ENCODE results near the gene KDM1B. TPM values are rescaled to one million over a fixed set of nuclear protein-coding genes. Genes with fewer than 3 reads are reported as not detected.
"Not testable (repeated sequence)": the region's sequence is repeated elsewhere in the genome, so short reads cannot be mapped to it uniquely, and the experiment has no call there.

KDM1B gene
- total and polyA plus RNA-seq, 2 donors, result 9.4 to 14.1 TPM

- Histone ChIP-seq H3K36me3 (ENCODE audit: control insufficient read depth in 2 of 2, insufficient read depth in 2 of 2, low read length in 1 of 2) (peaks cover 18 to 19% of the 10 kb centered on the region in 2 donors), H3K9me3 (ENCODE audit: control insufficient read depth in 2 of 2, insufficient read depth in 1 of 2, low read length in 1 of 2) (no peaks in the 10 kb centered on the region), H3K27me3 (ENCODE audit: control insufficient read depth in 2 of 2, insufficient read depth in 1 of 2, low read length in 1 of 2) (no peaks in the 10 kb centered on the region), H3K4me3 (ENCODE audit: low read length in 2 of 2) (no peak overlapping the region), H3K27ac (ENCODE audit: low read depth in 1 of 2, low read length in 1 of 2) (no peak overlapping the region), H3K4me1 (ENCODE audit: control insufficient read depth in 2 of 2, insufficient read depth in 2 of 2, low read length in 2 of 2) (no peaks in the 10 kb centered on the region)
- no peak for DNase-seq (ENCODE audit: low read depth in 6 of 9, low spot score in 9 of 9)
- 97% methylated on average over 3 of the region's 3 CpGs for WGBS
Observed at GRCh38 chr6:18142591-18142861, 12.7 kb upstream of the KDM1B start.

- 97% methylated on average over 2 of the region's 2 CpGs for WGBS
- Histone ChIP-seq H3K27me3 (ENCODE audit: control insufficient read depth in 2 of 2, insufficient read depth in 1 of 2, low read length in 1 of 2) (no peaks in the 10 kb centered on the region), H3K4me3 (ENCODE audit: low read length in 2 of 2) (no peak overlapping the region), H3K36me3 (ENCODE audit: control insufficient read depth in 2 of 2, insufficient read depth in 2 of 2, low read length in 1 of 2) (peaks cover 3% of the 10 kb centered on the region in 2 donors), H3K4me1 (ENCODE audit: control insufficient read depth in 2 of 2, insufficient read depth in 2 of 2, low read length in 2 of 2) (no peaks in the 10 kb centered on the region), H3K9me3 (ENCODE audit: control insufficient read depth in 2 of 2, insufficient read depth in 1 of 2, low read length in 1 of 2) (no peaks in the 10 kb centered on the region), H3K27ac (ENCODE audit: low read depth in 1 of 2, low read length in 1 of 2) (no peak overlapping the region)
- no peak for DNase-seq (ENCODE audit: low read depth in 6 of 9, low spot score in 9 of 9)
Observed at GRCh38 chr6:18147160-18147559, 8.1 kb upstream of the KDM1B start.

- Histone ChIP-seq H3K36me3 (ENCODE audit: control insufficient read depth in 2 of 2, insufficient read depth in 2 of 2, low read length in 1 of 2) (no peaks in the 10 kb centered on the region), H3K4me1 (ENCODE audit: control insufficient read depth in 2 of 2, insufficient read depth in 2 of 2, low read length in 2 of 2) (peaks cover 0 to 2% of the 10 kb centered on the region in 2 donors), H3K27ac (ENCODE audit: low read depth in 1 of 2, low read length in 1 of 2) (no peak overlapping the region), H3K9me3 (ENCODE audit: control insufficient read depth in 2 of 2, insufficient read depth in 1 of 2, low read length in 1 of 2) (no peaks in the 10 kb centered on the region), H3K27me3 (ENCODE audit: control insufficient read depth in 2 of 2, insufficient read depth in 1 of 2, low read length in 1 of 2) (no peaks in the 10 kb centered on the region), H3K4me3 (ENCODE audit: low read length in 2 of 2) (no peak overlapping the region)
- no peak for DNase-seq (ENCODE audit: low read depth in 6 of 9, low spot score in 9 of 9)
- 98% methylated on average over 2 of the region's 2 CpGs for WGBS
Observed at GRCh38 chr6:18147616-18148015, 7.6 kb upstream of the KDM1B start.

GRCh38 chr6:18148304-18149025, 6.8 kb upstream of the KDM1B start:
- DNase-seq (ENCODE audit: low read depth in 6 of 9, low spot score in 9 of 9), result no peak
- Histone ChIP-seq H3K9me3 (ENCODE audit: control insufficient read depth in 2 of 2, insufficient read depth in 1 of 2, low read length in 1 of 2) (no peaks in the 10 kb centered on the region), H3K27me3 (ENCODE audit: control insufficient read depth in 2 of 2, insufficient read depth in 1 of 2, low read length in 1 of 2) (no peaks in the 10 kb centered on the region), H3K27ac (ENCODE audit: low read depth in 1 of 2, low read length in 1 of 2) (no peak overlapping the region), H3K4me1 (ENCODE audit: control insufficient read depth in 2 of 2, insufficient read depth in 2 of 2, low read length in 2 of 2) (peaks cover 3 to 4% of the 10 kb centered on the region in 2 donors), H3K4me3 (ENCODE audit: low read length in 2 of 2) (no peak overlapping the region), H3K36me3 (ENCODE audit: control insufficient read depth in 2 of 2, insufficient read depth in 2 of 2, low read length in 1 of 2) (no peaks in the 10 kb centered on the region)
- WGBS, result 98% methylated on average over 5 of the region's 5 CpGs

- not testable (repeated sequence) for H3K36me3 ChIP-seq (ENCODE audit: control insufficient read depth in 2 of 2, insufficient read depth in 2 of 2, low read length in 1 of 2); DNase-seq (ENCODE audit: low read depth in 6 of 9, low spot score in 9 of 9); H3K4me3 ChIP-seq (ENCODE audit: low read length in 2 of 2); H3K27ac ChIP-seq (ENCODE audit: low read depth in 1 of 2, low read length in 1 of 2); H3K27me3 ChIP-seq (ENCODE audit: control insufficient read depth in 2 of 2, insufficient read depth in 1 of 2, low read length in 1 of 2); H3K9me3 ChIP-seq (ENCODE audit: control insufficient read depth in 2 of 2, insufficient read depth in 1 of 2, low read length in 1 of 2)
- 97% methylated on average over 3 of the region's 3 CpGs for WGBS
- H3K4me1 ChIP-seq (ENCODE audit: control insufficient read depth in 2 of 2, insufficient read depth in 2 of 2, low read length in 2 of 2), result peaks cover 7 to 14% of the 10 kb centered on the region in 2 donors
Observed at GRCh38 chr6:18151391-18151790, 3.8 kb upstream of the KDM1B start.

- 97% methylated on average over 3 of the region's 3 CpGs for WGBS
- peaks cover 8 to 14% of the 10 kb centered on the region in 2 donors for H3K4me1 ChIP-seq (ENCODE audit: control insufficient read depth in 2 of 2, insufficient read depth in 2 of 2, low read length in 2 of 2)
- H3K27me3 ChIP-seq (ENCODE audit: control insufficient read depth in 2 of 2, insufficient read depth in 1 of 2, low read length in 1 of 2), result no peaks in the 10 kb centered on the region
- H3K36me3 ChIP-seq (ENCODE audit: control insufficient read depth in 2 of 2, insufficient read depth in 2 of 2, low read length in 1 of 2), result no peaks in the 10 kb centered on the region
- H3K27ac ChIP-seq (ENCODE audit: low read depth in 1 of 2, low read length in 1 of 2), result no peak overlapping the region
- H3K9me3 ChIP-seq (ENCODE audit: control insufficient read depth in 2 of 2, insufficient read depth in 1 of 2, low read length in 1 of 2), result no peaks in the 10 kb centered on the region
- no peak for DNase-seq (ENCODE audit: low read depth in 6 of 9, low spot score in 9 of 9)
- H3K4me3 ChIP-seq (ENCODE audit: low read length in 2 of 2), result no peak overlapping the region
Observed at GRCh38 chr6:18151801-18152200, 3.4 kb upstream of the KDM1B start.

GRCh38 chr6:18153311-18153703, 1.9 kb upstream of the KDM1B start:
- no peak overlapping the region for H3K4me3 ChIP-seq (ENCODE audit: low read length in 2 of 2)
- peaks cover 8 to 14% of the 10 kb centered on the region in 2 donors for H3K4me1 ChIP-seq (ENCODE audit: control insufficient read depth in 2 of 2, insufficient read depth in 2 of 2, low read length in 2 of 2)
- no peak overlapping the region for H3K27ac ChIP-seq (ENCODE audit: low read depth in 1 of 2, low read length in 1 of 2)
- DNase-seq (ENCODE audit: low read depth in 6 of 9, low spot score in 9 of 9), result no peak
- no peaks in the 10 kb centered on the region for H3K36me3 ChIP-seq (ENCODE audit: control insufficient read depth in 2 of 2, insufficient read depth in 2 of 2, low read length in 1 of 2)
- no peaks in the 10 kb centered on the region for H3K27me3 ChIP-seq (ENCODE audit: control insufficient read depth in 2 of 2, insufficient read depth in 1 of 2, low read length in 1 of 2)
- no peaks in the 10 kb centered on the region for H3K9me3 ChIP-seq (ENCODE audit: control insufficient read depth in 2 of 2, insufficient read depth in 1 of 2, low read length in 1 of 2)

- peaks cover 0 to 3% of the 10 kb centered on the region in 2 donors for H3K36me3 ChIP-seq (ENCODE audit: control insufficient read depth in 2 of 2, insufficient read depth in 2 of 2, low read length in 1 of 2)
- DNase-seq (ENCODE audit: low read depth in 6 of 9, low spot score in 9 of 9), result no peak
- H3K27ac ChIP-seq (ENCODE audit: low read depth in 1 of 2, low read length in 1 of 2), result peak within 1 kb of the TSS; percentile 90 to 95
- peak within 1 kb of the TSS; percentile 86 to 94 for H3K4me3 ChIP-seq (ENCODE audit: low read length in 2 of 2)
- peaks cover 8 to 14% of the 10 kb centered on the region in 2 donors for H3K4me1 ChIP-seq (ENCODE audit: control insufficient read depth in 2 of 2, insufficient read depth in 2 of 2, low read length in 2 of 2)
- H3K9me3 ChIP-seq (ENCODE audit: control insufficient read depth in 2 of 2, insufficient read depth in 1 of 2, low read length in 1 of 2), result no peaks in the 10 kb centered on the region
- H3K27me3 ChIP-seq (ENCODE audit: control insufficient read depth in 2 of 2, insufficient read depth in 1 of 2, low read length in 1 of 2), result no peaks in the 10 kb centered on the region
- WGBS, result under 1% methylated on average over 34 of the region's 34 CpGs
Observed at GRCh38 chr6:18154507-18155149, 594 bp upstream of the KDM1B start, which contains the start of gene TPMT. TPMT (minus strand) TSS chr6:18155077; CDS start chr6:18149127, 5,950 bp downstream.

GRCh38 chr6:18155864-18156421, 721 bp downstream of the KDM1B start:
- Histone ChIP-seq H3K27ac (ENCODE audit: low read depth in 1 of 2, low read length in 1 of 2) (peak overlapping the region; percentile 89 to 90), H3K4me3 (ENCODE audit: low read length in 2 of 2) (peak overlapping the region; percentile 86 to 94), H3K4me1 (ENCODE audit: control insufficient read depth in 2 of 2, insufficient read depth in 2 of 2, low read length in 2 of 2) (peaks cover 8 to 14% of the 10 kb centered on the region in 2 donors), H3K27me3 (ENCODE audit: control insufficient read depth in 2 of 2, insufficient read depth in 1 of 2, low read length in 1 of 2) (no peaks in the 10 kb centered on the region), H3K36me3 (ENCODE audit: control insufficient read depth in 2 of 2, insufficient read depth in 2 of 2, low read length in 1 of 2) (peaks cover 11% of the 10 kb centered on the region in 2 donors), H3K9me3 (ENCODE audit: control insufficient read depth in 2 of 2, insufficient read depth in 1 of 2, low read length in 1 of 2) (no peaks in the 10 kb centered on the region)
- peak in 8 of 9 donors; percentile 20 to 73 (median 42) for DNase-seq (ENCODE audit: low read depth in 6 of 9, low spot score in 9 of 9)
- under 1% methylated on average over 26 of the region's 26 CpGs for WGBS

Data from thymus (tissue), 11 donors.